Right hindlimb (tissue), 1 donor: ENCODE results near the gene TSPAN14.

Source experiments
- DNase-seq: peaks from one replicate; pipeline ENCODE4 v3.0.0-alpha.2; 2018

TSPAN14 gene

DNA sequence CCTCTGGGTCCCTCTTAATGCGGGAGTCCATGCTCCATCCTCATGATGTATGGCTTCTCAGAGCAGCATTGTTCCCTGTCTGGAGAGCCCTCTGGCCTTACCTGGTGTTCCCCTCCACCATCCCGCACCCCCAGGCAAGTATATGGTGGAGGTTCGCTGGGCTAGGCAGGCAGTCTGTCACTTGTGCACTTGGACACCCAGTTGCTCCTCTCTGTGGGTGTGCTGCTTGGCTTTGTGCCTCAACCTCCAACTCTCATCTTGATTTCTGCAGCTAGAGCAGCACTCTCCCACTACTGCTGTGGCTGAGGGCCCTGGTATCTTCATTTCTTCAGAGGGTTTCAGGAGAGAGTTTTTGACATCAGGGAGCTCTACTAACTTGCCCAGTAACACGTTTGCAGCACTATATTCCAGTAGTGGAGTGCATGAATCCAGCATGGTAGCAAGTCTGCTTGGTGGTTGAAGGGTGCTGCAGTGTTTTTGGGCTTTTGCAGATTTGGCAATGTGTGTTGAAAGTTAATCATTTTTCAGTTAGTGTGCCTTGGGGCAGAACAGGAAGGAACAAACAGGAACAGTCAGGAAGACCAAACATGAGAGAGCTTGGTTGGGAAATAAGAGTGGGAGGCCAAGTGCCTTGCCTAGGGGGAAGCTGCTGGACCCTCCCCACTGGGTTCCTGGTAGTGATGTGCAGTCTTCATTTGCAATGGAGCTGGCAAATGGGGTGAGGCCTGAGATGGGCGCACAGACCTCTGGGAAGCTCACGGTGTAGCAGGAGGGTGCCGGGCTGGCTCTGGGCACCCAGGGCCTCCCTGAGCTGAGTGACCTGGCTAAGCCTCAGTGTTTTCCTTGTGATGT lies 37.4 kb downstream of the TSPAN14 start:
- DNase-seq: no peak

DNA sequence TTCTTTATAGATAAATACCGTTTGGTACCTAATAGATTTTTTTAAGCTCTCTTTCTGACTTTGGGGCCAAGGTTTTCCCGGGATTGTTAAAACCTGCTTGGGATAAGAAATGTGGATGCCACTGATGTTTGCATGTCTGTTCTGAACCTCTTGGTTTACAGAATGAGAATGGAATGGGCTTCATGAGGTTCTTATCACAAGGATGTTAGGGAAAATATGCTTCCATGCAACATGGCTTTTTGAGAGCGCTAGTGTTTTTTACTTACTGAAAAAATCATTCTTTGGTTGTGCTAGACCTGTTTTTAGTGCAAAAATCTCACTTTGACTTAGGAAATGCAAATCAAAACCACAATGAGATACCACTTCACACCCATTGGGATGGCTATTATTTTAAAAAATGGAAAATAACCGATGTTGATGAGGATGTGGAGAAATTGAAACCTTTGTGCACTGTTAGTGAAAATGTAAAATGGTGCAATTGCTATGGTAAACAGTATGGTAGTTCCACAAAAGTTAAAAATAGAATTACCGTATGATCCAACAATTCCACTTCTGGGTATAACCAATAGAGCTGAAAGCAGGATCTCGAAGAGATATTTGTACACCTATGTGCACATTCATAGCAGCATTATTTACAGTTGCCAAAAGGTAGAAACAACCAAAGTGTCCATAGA lies 38.9 kb downstream of the TSPAN14 start:
- DNase-seq: no peak

DNA sequence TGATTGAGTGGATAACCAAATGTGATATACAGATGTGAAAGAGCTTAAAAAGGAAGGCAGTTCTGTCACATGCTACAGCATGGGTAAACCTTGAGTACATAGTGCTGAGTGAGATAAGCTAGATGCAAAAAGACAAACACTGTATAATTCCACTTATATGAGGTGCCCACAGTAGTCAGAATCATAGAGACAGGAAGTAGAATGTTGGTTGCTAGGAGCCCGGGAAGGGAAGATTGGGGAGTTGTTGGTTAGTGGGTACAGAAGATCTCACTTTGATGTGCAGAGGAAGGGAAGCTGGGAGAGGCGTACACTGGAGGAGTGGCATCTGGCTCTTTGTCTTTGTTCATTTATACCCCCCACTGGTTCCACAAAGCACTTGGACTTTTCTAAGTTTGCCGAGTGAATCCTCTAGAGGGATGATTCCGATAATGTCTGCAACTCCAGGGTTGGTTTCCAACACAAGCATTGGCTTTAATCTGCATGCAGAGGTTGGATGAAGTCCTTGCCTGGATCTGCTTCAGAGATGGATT lies 39.5 kb downstream of the TSPAN14 start:
- DNase-seq: no peak

DNA sequence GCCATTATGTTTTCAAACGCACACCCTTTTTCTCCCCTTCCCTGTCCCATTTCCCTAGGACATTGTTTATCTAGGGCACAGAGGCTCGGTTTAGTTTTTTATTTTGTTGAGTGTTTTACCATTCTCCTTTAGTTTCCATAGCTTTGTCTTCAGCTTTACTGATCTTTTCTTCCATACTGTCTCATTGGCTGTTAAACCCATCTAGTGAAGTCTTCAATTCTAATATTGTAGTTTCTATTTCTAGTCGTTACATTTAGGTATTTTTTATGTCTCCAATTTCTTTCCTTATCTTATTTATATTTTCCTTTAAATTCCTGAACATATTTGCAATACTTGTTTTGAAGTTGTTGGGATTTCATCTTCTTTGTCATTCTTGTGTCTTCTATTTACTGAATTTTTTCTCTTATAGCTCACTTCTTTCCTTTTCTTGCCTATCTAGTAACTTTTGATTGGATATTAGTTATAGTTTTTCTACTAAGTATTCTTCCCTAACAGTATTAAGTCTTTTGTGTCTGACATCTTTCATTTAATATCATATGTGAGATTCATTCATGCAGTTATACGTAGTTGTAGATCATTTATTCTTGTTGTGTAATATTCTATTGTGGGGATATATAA lies 42.6 kb downstream of the TSPAN14 start:
- no peak for DNase-seq

DNA sequence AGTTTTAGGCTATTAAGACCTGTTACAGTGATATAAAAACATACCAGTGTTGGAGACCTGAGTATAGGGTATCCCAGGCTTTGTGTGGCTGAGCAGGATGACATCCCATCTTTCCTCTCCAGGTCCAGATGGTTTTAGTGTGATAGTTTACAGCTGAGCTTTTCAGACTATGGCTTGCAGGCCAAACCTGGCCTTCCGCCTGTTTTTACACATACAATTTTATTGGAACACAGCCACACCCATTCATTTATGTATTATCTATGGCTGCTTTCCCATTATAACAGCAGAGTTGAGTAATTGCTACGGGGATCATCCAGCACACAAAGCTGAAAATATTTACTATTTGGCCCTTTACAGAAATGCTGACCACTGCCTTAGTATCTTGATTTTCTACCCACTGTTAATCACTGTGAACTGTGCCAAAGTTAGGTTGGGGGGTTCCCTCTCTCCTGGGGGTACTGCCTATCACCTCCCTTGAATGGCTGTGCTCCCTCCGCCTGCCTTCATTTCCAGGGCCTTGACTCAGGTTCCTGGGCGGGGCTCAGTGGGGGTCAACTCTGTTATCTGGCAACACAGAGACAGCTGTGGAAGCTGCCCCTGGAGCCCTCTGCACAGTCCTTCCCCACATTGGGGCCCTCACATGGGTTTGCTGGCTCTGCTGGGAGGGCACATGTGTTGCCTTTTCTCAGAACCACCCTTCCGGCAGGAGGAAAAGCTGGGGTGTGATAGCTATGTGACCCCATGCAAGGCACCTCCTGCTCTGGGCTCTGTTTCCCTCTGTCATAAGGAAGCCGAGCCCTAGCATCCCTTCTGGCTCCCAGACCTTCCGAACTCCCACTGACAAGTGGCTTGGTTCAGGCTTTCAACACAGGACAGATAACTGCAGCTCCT lies 43.3 kb downstream of the TSPAN14 start:
- peak; percentile 62 for DNase-seq

DNA sequence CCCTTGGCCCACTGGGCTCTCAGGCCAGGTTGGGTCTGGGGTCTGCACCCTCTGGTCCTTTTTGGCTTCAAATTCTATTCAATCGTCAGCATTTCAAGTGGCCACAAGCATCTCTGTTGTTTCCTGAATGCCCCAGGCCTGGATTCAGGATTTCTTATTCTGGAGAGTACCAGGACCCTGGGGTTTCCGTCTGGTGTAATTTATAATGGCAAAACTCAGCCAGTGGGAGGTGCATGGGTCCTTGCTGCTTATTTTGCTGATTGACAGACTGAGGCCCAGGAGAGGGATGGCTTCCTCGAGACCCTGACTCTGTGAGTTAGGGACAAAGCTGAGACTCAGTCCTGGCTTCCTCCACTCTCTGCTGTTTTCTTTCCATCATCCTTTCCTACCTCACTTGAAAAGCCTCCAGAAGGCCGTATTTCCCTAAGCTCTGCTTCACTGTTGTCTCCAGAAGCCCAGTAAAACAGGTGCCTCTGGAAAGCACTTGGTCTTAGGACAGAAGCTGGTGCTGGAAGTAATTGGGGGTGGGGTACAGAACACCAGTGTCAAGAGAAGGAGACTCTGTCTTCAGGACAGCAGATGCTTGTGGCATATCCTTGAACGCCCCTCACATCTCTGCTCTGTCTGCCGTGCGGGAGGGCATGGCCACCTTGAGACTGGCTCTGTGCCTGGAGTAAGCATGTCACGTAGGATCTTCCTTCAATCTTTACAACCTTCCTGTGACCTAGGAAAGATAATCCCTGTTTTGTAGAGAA lies 44.1 kb downstream of the TSPAN14 start:
- no peak for DNase-seq

DNA sequence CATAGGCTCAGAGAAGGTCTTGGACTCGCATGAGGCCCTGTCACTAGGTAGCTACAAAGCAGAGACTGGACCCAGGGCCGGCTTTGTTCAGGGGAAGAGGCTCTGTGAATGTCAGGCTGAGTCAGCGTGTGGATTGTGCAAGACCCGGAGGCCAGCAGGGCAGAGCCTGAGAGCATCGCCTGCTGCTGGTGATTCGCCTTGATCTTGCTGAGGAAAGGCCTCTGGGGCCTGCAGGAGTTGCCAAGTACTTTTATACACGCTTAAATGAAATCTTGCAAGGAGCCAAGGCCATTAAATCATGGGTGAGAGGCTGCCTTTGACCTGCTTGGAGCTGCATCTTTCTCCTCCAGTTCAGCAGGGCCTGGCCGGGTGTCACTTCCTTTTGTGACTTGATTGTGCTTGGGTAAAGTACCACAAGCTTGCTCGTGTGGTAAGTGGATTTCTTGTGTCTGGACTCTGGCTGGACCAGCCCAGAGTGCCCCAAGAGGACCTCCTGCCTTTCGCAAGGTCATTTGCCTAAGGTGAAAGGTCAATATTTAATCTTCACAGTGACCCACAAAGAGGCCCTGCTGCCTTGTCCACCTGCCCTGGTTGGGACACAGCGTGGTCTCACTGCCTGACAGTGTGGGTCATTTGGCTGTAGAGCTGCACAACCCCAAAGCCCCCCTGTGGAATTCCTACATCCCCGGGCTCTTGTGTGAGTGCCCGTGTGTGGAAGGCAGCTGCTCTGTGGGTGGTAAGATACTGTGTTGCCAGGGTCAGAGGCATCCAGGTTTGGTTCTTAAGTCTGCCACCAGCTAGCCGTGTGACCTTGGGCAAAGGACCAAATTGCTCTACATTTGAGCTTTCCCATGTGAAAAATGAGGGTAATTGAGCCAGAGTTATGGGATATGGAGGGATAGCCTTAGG lies 45.0 kb downstream of the TSPAN14 start:
- DNase-seq: peak; percentile 85

DNA sequence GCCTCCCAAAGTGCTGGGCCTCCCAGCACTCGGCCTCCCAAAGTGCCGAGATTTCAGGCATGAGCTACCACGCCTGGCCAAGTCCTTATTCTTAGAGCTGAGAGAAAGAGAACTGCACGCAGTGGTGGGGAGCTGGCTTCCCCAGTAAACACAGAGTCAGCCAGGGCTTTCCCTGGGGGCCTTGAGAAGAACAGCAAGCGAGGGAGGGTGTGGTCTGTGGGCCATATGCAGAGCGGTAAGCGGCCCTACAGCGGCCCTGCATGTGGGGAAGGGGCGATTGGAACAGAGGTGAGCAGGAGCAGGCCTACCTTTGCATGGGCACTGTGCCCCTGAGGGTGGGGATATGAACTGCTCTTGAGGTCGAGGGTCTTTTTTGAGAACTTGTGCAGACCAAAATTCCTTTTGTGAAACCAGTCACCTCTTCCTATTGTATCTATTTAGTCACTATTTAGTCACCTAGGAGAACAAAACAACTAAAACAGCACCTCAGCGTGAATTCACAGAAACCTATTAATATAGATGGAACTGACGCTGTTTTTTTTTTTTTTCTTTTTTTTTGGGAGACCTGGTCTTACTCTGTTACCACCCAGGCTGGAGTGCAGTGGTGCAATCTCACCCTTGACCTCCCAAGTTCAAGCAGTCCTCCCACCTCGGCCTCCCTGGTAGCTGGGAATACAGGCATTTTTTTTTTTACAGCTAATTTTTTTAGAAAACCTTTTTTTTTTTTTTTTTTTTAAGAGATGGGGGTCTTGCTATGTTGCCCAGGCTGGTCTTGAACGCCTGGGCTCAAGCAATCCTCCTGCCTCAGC lies 46.7 kb downstream of the TSPAN14 start:
- DNase-seq: peak; percentile 80

DNA sequence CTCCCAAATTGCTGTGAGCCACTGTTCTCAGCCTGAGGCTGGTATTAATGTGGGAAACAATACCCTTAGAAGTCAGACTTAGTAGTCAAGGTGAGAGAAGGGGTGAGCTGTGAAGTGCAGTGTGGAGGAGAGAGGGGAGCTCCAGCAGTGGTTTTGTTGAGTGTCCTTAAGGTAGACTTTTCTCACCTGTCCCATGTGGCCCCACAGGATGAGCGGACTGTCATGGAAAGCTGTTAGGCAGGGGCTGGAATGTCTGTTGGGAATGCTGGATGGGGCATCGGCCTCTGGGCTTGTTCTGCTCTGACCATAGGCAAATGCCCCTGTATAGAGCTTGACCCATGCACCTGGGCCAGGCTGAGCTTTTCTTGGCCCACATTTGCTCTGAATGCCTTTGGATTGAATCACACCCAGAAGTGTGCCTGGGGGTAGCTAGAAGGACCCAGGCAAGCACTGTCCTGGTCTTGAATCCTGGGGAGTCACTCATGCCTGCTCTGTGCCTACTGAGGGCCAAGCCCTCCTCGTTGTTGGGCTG lies 47.3 kb downstream of the TSPAN14 start:
- no peak for DNase-seq

DNA sequence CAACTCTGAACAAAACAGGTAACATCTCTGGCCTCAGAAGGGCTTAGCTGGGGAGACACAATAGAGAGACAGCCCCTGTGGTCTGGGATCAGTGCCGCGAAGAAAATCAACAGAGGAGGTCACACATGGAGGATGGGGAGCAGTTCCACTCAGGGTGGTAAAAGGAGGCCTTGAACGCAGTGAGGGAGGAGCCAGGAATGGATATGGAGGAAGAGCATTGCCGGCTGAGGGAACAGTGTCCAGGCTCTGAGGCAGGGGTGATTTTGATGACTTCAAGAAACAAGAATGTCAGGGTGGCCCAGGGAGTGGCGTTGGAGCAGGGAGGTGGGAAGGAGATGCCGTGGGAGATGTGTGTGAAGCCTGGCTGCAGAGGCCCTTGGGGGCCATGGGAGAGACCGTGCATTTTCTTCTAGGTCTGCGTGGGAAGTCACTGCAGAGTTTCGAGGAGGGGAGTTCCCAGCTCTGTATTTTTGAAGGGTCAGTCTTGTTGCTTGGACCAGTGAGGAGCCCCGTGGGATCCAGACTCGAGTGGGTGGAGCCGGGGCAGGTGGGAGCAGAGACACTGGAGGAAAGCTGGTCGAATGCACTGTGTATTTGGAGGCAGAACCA lies 47.9 kb downstream of the TSPAN14 start:
- no peak for DNase-seq

DNA sequence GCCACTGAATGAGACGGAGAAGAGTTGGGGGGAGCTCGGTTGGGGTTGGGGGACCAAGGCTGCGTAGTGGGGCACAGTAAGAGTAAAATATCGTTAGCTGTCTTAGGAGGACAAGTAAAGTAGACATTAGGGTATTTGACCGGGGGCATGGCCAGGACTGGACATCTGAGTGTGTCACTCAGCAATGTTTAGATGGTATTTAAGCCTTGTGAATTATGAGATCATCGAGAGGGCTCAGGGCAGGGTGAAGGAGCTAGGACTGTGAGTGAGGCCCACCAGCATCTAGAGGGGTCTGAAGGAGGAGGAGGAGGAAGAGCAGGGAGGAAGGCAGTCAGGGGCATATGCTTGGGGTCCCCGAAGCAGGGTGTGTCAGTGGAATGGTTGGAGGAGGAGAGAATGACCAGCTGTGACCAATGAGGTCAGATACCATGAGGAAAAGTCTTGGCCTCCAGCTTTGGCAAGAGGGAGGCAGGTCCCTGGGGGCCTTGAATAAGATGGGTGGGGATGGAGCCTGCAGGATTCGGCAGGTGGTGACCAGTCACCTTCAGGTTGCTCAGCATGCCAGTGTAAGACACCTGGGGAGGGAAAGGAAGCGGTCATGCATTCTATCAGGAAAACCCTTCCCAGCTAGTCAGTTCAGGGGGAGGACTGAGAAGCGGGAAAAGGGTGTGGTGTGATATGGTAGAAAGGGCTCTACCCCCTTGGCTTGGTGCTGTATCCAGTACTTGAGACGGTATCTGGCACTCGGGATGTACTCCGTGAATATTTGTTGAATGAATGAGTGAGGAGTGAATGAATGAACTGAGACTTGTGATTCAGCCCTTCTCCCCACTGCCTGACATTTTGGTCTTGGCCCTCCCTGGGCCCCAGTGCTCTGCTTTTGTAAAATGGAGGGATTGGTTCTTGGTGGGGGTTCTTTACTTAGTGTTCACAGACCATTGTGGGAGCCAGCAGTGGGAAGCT lies 48.8 kb downstream of the TSPAN14 start:
- no peak for DNase-seq

DNA sequence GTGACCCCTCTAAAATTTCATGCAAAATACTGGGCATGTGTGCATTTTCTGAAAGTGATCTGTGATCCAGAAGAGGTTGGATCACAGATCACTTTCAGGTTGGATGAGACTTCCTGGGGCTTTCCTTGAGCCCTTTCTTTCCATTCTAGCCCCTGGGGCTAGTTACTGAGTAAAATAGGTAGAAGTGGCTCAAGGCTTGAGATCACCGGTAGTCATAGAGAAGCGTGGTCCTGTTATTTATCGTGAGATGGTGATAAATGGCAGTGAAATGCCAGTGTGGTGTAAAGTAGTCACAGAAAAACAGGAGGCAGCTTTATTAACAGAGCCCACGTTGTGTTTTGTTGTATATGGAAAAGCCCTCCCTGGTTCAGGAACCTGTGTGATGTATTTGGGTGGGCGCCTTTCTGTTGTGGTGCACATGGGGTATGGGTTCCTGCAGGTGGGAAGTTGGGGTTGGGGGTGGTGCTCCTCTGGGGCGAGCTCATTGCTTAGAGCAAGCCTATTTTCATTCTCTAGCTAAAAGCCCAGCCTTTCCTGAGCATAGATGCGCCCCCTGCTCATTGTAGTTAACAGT lies 49.6 kb downstream of the TSPAN14 start:
- no peak for DNase-seq

DNA sequence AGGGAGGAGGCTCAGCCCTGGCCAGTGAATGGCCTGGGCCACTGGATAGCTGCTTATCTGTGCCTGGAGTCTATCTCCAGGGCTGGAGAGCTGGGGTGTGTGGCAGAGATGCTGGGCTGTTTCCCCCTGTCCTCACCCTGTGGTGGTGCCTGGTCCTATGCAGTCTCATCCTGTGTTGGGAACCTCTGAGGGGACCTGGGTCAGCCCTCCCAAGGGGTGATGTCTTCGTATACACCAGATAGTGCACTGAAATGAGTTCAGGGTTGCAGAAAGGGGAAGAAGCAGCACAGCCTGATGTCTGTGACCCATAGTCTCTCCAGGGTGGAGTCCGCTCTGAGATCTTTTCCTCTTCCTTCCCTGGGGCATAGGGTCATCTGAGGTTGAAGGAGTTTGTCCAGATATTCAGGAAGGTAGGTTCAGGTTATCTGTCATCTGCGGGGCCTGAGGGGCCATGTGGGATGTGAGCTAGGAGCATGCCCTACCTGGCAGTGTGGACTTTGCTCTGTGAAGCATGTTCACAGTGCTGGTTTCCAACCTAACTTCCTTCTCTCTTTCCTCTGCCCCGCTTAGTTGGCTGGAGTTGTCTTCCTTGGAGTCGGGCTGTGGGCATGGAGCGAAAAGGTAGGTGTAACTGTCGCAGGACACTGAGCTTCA lies 50.2 kb downstream of the TSPAN14 start:
- no peak for DNase-seq

DNA sequence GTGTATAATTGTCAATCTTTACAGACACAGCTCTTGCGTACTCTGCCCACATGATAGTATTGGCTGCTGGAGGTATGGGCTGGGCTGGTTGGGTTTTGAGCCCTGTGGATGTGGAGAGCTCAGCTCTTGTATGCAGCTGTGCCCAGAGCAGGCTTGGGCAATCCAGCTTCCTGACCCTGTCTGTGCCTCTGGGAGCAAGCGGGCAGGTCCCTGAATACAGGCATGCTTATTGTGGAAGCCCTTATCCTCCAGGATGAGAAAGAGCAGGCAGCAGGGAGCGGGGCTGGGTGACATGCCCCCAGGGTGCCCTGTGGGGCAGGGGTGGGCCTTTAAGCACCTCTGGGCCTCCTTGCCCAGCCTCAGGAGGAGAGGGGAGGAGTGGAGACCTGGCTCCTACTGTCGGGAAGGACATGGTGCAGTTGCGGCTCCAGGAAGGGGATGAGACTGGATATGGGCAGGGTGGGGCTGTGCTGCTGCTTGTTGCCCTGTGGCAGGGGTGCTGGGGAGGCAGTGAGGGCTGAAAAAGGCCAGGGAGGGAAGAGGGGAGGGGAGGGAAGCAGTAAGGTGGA lies 50.9 kb downstream of the TSPAN14 start:
- DNase-seq: no peak

DNA sequence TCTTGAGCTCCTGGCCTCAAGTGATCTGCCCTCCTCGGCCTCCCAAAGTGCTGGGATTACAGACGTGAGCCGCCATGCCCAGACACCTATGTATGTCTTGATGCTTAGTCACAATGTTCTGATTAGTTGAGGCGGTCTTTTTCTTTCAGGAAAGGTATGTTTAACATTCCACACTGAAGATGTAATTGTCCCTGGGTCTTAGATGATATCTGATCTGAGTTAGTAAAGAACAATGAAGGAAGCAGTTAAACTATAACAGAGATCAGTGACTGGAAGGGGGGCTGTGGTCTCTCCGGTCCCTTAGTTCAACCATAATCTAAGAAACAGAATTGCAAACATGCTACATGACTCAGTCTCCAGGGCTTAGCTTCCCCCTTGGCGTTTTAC lies 52.1 kb downstream of the TSPAN14 start:
- no peak for DNase-seq

DNA sequence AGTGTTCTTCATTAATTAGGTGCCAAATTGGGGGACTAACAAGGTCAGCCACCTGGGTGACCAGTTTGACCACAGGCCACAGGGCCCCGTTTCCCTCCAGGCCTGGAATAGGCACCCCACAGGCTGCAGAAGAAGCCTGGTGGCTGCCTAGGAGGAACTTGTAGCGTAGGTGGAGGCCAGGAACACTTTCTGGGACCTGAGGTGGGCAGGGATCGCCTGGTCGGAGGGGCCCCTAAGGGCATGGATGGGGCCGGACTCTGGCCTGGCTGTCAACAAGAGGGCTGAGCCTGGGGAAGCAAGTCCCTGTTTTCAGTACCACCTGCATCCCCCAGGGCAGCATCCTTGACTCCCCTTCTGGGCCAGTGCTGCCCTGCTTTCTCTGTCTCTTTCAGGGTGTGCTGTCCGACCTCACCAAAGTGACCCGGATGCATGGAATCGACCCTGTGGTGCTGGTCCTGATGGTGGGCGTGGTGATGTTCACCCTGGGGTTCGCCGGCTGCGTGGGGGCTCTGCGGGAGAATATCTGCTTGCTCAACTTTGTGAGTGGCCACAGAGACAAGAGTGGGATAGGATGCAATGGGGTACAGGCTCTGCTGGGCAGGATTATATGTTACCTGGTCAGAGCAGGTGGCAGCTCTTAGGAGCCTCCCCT lies 52.9 kb downstream of the TSPAN14 start:
- DNase-seq: no peak
